BLaER1 treated with 17β-estradiol and CSF1 and Interleukin-3, amounts not matched to agents 10 nM and 100 nM (cell line): ENCODE measurements around the gene PIWIL4.

ENCODE experiments used
- H3K27ac ChIP-seq, 11 experiments: shearing (Covaris generic); formaldehyde crosslinking; 2 replicates each; pipeline ENCODE4 v1.8.1; 2022
- H3K27me3 ChIP-seq, 11 experiments: shearing (Covaris generic); formaldehyde crosslinking; 2 replicates each; pipeline ENCODE4 v1.8.1; 2022
- H3K36me3 ChIP-seq, 11 experiments: shearing (Covaris generic); formaldehyde crosslinking; 2 replicates each; pipeline ENCODE4 v1.8.1; 2022
- H3K4me1 ChIP-seq, 10 experiments: shearing (Covaris generic); formaldehyde crosslinking; 2 replicates each; pipeline ENCODE4 v1.8.1; 2022
- H3K4me2 ChIP-seq, 11 experiments: shearing (Covaris generic); formaldehyde crosslinking; 2 replicates each; pipeline ENCODE4 v1.8.1; 2022
- H3K4me3 ChIP-seq, 10 experiments: shearing (Covaris generic); formaldehyde crosslinking; 2 replicates each; pipeline ENCODE4 v1.8.1; 2022
- H3K9ac ChIP-seq, 11 experiments: shearing (Covaris generic); formaldehyde crosslinking; 2 replicates each; pipeline ENCODE4 v1.8.1; 2022
- H3K9me3 ChIP-seq, 11 experiments: shearing (Covaris generic); formaldehyde crosslinking; replicated peaks in 1 of 11; 2 replicates each; pipeline ENCODE4 v1.8.1; 2022
- H4K20me1 ChIP-seq, 11 experiments: shearing (Covaris generic); formaldehyde crosslinking; 2 replicates each; pipeline ENCODE4 v1.8.1; 2022
- Cebpa-rat ChIP-seq, 11 experiments: shearing (Covaris generic); IDR thresholded peaks; 2 replicates each; pipeline ENCODE4 v1.8.1; 2022

PIWIL4 gene

GRCh38 chr11:94557992-94558391 lies 9.2 kb upstream of the PIWIL4 start:
- peak overlapping the region in 3 of 11 experiments; percentile 25 to 63 (median 36); a peak in 4 of 22 replicates for H3K9ac ChIP-seq
- peaks cover 0 to 5% (median 0%) of the 10 kb centered on the region in 11 experiments; a peak in 1 of 22 replicates for H3K36me3 ChIP-seq
- peak overlapping the region in 10 of 11 experiments; percentile 13 to 81 (median 56); a peak in 19 of 22 replicates for H3K4me2 ChIP-seq
- no peak for TF ChIP-seq Cebpa-rat (IDR thresholded peaks at IDR 0.05)
- no peaks in the 10 kb centered on the region for H3K27me3 ChIP-seq
- H3K27ac ChIP-seq = peak overlapping the region in 7 of 11 experiments; percentile 30 to 88 (median 79); a peak in 13 of 22 replicates
- H3K4me1 ChIP-seq = peaks cover 7 to 41% (median 20%) of the 10 kb centered on the region in 10 experiments; a peak in 18 of 20 replicates
- no peaks in the 10 kb centered on the region for H4K20me1 ChIP-seq
- H3K9me3 ChIP-seq = no peaks in the 10 kb centered on the region
- no peak overlapping the region for H3K4me3 ChIP-seq

GRCh38 chr11:94558468-94558867 lies 8.7 kb upstream of the PIWIL4 start:
- H3K9ac ChIP-seq = peak overlapping the region in 4 of 11 experiments; percentile 43 to 63 (median 47); a peak in 4 of 22 replicates
- H3K27ac ChIP-seq = peak overlapping the region in 9 of 11 experiments; percentile 30 to 88 (median 68); a peak in 17 of 22 replicates
- H3K27me3 ChIP-seq = no peaks in the 10 kb centered on the region
- H3K4me1 ChIP-seq = peaks cover 7 to 46% (median 21%) of the 10 kb centered on the region in 10 experiments; a peak in 18 of 20 replicates
- H3K9me3 ChIP-seq = no peaks in the 10 kb centered on the region
- H3K36me3 ChIP-seq = peaks cover 0 to under 1% (median 0%) of the 10 kb centered on the region in 11 experiments; a peak in 1 of 22 replicates
- TF ChIP-seq Cebpa-rat (IDR thresholded peaks at IDR 0.05) = peak in 2 of 11 experiments; percentile 56 to 64; a peak in 3 of 22 replicates
- H3K4me2 ChIP-seq = peak overlapping the region; percentile 13 to 81 (median 55)
- H3K4me3 ChIP-seq = no peak overlapping the region
- H4K20me1 ChIP-seq = no peaks in the 10 kb centered on the region

GRCh38 chr11:94558932-94559331 lies 8.2 kb upstream of the PIWIL4 start:
- H3K9me3 ChIP-seq = no peaks in the 10 kb centered on the region

GRCh38 chr11:94559361-94559760 lies 7.8 kb upstream of the PIWIL4 start:
- Histone ChIP-seq H3K4me2 (peak overlapping the region in 6 of 11 experiments; percentile 45 to 81 (median 76); a peak in 9 of 22 replicates), H3K4me1 (peaks cover 7 to 54% (median 24%) of the 10 kb centered on the region in 10 experiments; a peak in 18 of 20 replicates), H3K4me3 (no peak overlapping the region), H3K36me3 (no peaks in the 10 kb centered on the region), H3K9me3 (no peaks in the 10 kb centered on the region), H3K27me3 (no peaks in the 10 kb centered on the region), H3K9ac (no peak overlapping the region; a peak in 1 of 22 replicates), H4K20me1 (no peaks in the 10 kb centered on the region), H3K27ac (peak overlapping the region in 6 of 11 experiments; percentile 30 to 88 (median 79); a peak in 9 of 22 replicates)
- TF ChIP-seq Cebpa-rat (IDR thresholded peaks at IDR 0.05) = no peak

More at GRCh38 chr11:94558932-94559331, 8.2 kb upstream of the PIWIL4 start:
- H3K36me3 ChIP-seq = no peaks in the 10 kb centered on the region
- H3K27me3 ChIP-seq = no peaks in the 10 kb centered on the region
- H3K27ac ChIP-seq = peak overlapping the region in 9 of 11 experiments; percentile 30 to 88 (median 68); a peak in 17 of 22 replicates
- no peak overlapping the region for H3K4me3 ChIP-seq
- H3K4me1 ChIP-seq = peaks cover 7 to 50% (median 23%) of the 10 kb centered on the region in 10 experiments; a peak in 18 of 20 replicates
- no peak for TF ChIP-seq Cebpa-rat (IDR thresholded peaks at IDR 0.05)
- no peaks in the 10 kb centered on the region for H4K20me1 ChIP-seq
- H3K9ac ChIP-seq = peak overlapping the region in 4 of 11 experiments; percentile 43 to 63 (median 47); a peak in 4 of 22 replicates
- H3K4me2 ChIP-seq = peak overlapping the region; percentile 13 to 81 (median 55); a peak in 21 of 22 replicates

- H4K20me1 ChIP-seq = no peaks in the 10 kb centered on the region
- peaks cover 7 to 54% (median 24%) of the 10 kb centered on the region in 10 experiments; a peak in 18 of 20 replicates for H3K4me1 ChIP-seq
- no peaks in the 10 kb centered on the region for H3K36me3 ChIP-seq
- no peak overlapping the region for H3K9ac ChIP-seq
- H3K4me3 ChIP-seq = no peak overlapping the region
- H3K27me3 ChIP-seq = no peaks in the 10 kb centered on the region
- H3K9me3 ChIP-seq = no peaks in the 10 kb centered on the region
- TF ChIP-seq Cebpa-rat (IDR thresholded peaks at IDR 0.05) = no peak
- H3K27ac ChIP-seq = no peak overlapping the region
- H3K4me2 ChIP-seq = peak overlapping the region in 3 of 11 experiments; percentile 63 to 81 (median 75); a peak in 6 of 22 replicates
These were observed 6.3 kb upstream of the PIWIL4 start for GRCh38 chr11:94560834-94561233.

GRCh38 chr11:94563176-94563847 lies 3.9 kb upstream of the PIWIL4 start:
- Histone ChIP-seq H3K9me3 (peaks cover 0 to 8% (median 0%) of the 10 kb centered on the region in 11 experiments; a peak in 5 of 22 replicates), H3K9ac (no peak overlapping the region), H3K27ac (no peak overlapping the region), H3K4me1 (peaks cover 5 to 44% (median 19%) of the 10 kb centered on the region in 10 experiments; a peak in 18 of 20 replicates), H3K4me3 (no peak overlapping the region), H3K27me3 (no peaks in the 10 kb centered on the region), H4K20me1 (no peaks in the 10 kb centered on the region), H3K4me2 (peak overlapping the region in 4 of 11 experiments; percentile 5 to 45 (median 31); a peak in 6 of 22 replicates), H3K36me3 (no peaks in the 10 kb centered on the region)
- TF ChIP-seq Cebpa-rat (IDR thresholded peaks at IDR 0.05) = no peak

- Histone ChIP-seq H4K20me1 (no peaks in the 10 kb centered on the region), H3K36me3 (no peaks in the 10 kb centered on the region), H3K9ac (no peak overlapping the region), H3K4me1 (peaks cover 0 to 38% (median 13%) of the 10 kb centered on the region in 10 experiments; a peak in 13 of 20 replicates), H3K4me3 (no peak overlapping the region), H3K27ac (no peak overlapping the region), H3K4me2 (peak overlapping the region in 4 of 11 experiments; percentile 5 to 45 (median 31); a peak in 6 of 22 replicates), H3K9me3 (peaks cover 0 to 8% (median 0%) of the 10 kb centered on the region in 11 experiments; a peak in 5 of 22 replicates), H3K27me3 (no peaks in the 10 kb centered on the region)
- TF ChIP-seq Cebpa-rat (IDR thresholded peaks at IDR 0.05) = no peak
These were observed 3.2 kb upstream of the PIWIL4 start for GRCh38 chr11:94563848-94564467.

- no peak overlapping the region for H3K4me3 ChIP-seq
These were observed 1.0 kb downstream of the PIWIL4 start for GRCh38 chr11:94568200-94568599.

More at GRCh38 chr11:94568200-94568599, 1.0 kb downstream of the PIWIL4 start:
- TF ChIP-seq Cebpa-rat (IDR thresholded peaks at IDR 0.05) = no peak
- Histone ChIP-seq H3K4me1 (peaks cover 0 to 11% (median 6%) of the 10 kb centered on the region in 10 experiments; a peak in 10 of 20 replicates), H3K9me3 (peaks cover 0 to 28% (median 4%) of the 10 kb centered on the region in 11 experiments; a peak in 12 of 22 replicates), H3K36me3 (no peaks in the 10 kb centered on the region), H3K9ac (no peak overlapping the region), H3K27ac (no peak overlapping the region), H3K4me2 (no peak overlapping the region), H3K27me3 (no peaks in the 10 kb centered on the region), H4K20me1 (no peaks in the 10 kb centered on the region)
